HUDEP-2 (cell line): Measurements from ENCODE around the gene HTR2B.
A peak's percentile ranks its signal among the peaks of the same experiment; 100 is the strongest.
"Not testable (repeated sequence)": the region's sequence is repeated elsewhere in the genome, so short reads cannot be mapped to it uniquely, and the experiment has no call there.

Source experiments
- DNase-seq, 76 experiments: peaks; one replicate each; lab custom pipeline; 2025; ENCODE audit not compliant: unreplicated experiment in 76 of 76; lab: John Stamatoyannopoulos, UW

HTR2B gene

GRCh38 chr2:231099918-231100317 is 24.9 kb downstream of the HTR2B start:
- DNase-seq = no peak

- DNase-seq = peak in 11 of 76 experiments; percentile 1 to 47 (median 11)
Observed at GRCh38 chr2:231094736-231095346, 30.0 kb downstream of the HTR2B start.

GRCh38 chr2:231093933-231094332 is 30.9 kb downstream of the HTR2B start:
- DNase-seq = no peak

GRCh38 chr2:231088754-231089153 is 36.1 kb downstream of the HTR2B start:
- peak in 2 of 76 experiments; percentile 3 to 17 for DNase-seq

- no peak for DNase-seq
Observed at GRCh38 chr2:231084565-231084964, 40.3 kb downstream of the HTR2B start.

- peak in 54 of 76 experiments; percentile 2 to 73 (median 28) for DNase-seq
Observed at GRCh38 chr2:231069379-231070054, 55.3 kb downstream of the HTR2B start.

- peak in 40 of 76 experiments; percentile 3 to 80 (median 33) for DNase-seq
Observed at GRCh38 chr2:231068525-231069222, 56.2 kb downstream of the HTR2B start.

GRCh38 chr2:231067531-231067930 is 57.3 kb downstream of the HTR2B start:
- DNase-seq = not testable (repeated sequence)

GRCh38 chr2:231065966-231066365 is 58.9 kb downstream of the HTR2B start:
- DNase-seq = no peak

GRCh38 chr2:231063347-231063746 is 61.5 kb downstream of the HTR2B start:
- DNase-seq = peak in 6 of 76 experiments; percentile 5 to 41 (median 10)

GRCh38 chr2:231062776-231063175 is 62.1 kb downstream of the HTR2B start:
- DNase-seq = no peak

GRCh38 chr2:231059756-231060155 is 65.1 kb downstream of the HTR2B start:
- no peak for DNase-seq

GRCh38 chr2:231058761-231059550 is 65.9 kb downstream of the HTR2B start:
- DNase-seq = no peak
